PC-3 (cell line): ENCODE data around the gene NEURL1B. TPM values are rescaled to one million over a fixed set of nuclear protein-coding genes. Genes with fewer than 3 reads are reported as not detected.

Experiments
- ATAC-seq: fragments of 200-7000 bp; cut with Tn5 transposase; 2 replicates; pipeline ENCODE4 v1.9.1; 2020; ENCODE audit warnings: mild to moderate bottlenecking, moderate library complexity
- BruUV-seq: library from RNA; stranded (reverse); fragments of 400-500 nt; replicated peaks from 2 replicates; lab custom pipeline; 2021; lab: Mats Ljungman, UMichigan
- CTCF ChIA-PET: fragments of 300-600 bp; sonication (Branson Sonifier 250); formaldehyde crosslinking; loops from one replicate; lab custom pipeline; 2022; ENCODE audit warnings: antibody characterized with exemption; lab: Charles Lee
- POLR2A ChIA-PET: fragments of 300-600 bp; sonication (Branson Sonifier 250); formaldehyde crosslinking; loops from one replicate; lab custom pipeline; 2022; ENCODE audit warnings: antibody characterized with exemption; ENCODE audit not compliant: unreplicated experiment; lab: Charles Lee
- DNase-seq: peaks from one replicate; pipeline ENCODE4 v3.0.0-alpha.2; 2015
- H2AFZ ChIP-seq: fragments of 300-600 bp; sonication (generic); 2 replicates; pipeline ENCODE4 v1.6.0; 2016; ENCODE audit warnings: antibody characterized with exemption, low read length
- H3F3A ChIP-seq: fragments of 300-600 bp; sonication (generic); one replicate; pipeline ENCODE4 v1.6.0; 2017; ENCODE audit warnings: antibody characterized with exemption, low read length, control low read depth, mild to moderate bottlenecking; ENCODE audit not compliant: unreplicated experiment
- H3K27ac ChIP-seq: fragments of 300-600 bp; sonication (generic); 2 replicates; pipeline ENCODE4 v1.5.1; 2016; ENCODE audit warnings: mild to moderate bottlenecking, low read length
- H3K27me3 ChIP-seq: fragments of 300-600 bp; sonication (generic); 2 replicates; pipeline ENCODE4 v1.6.1; 2016; ENCODE audit warnings: low read length, mixed read lengths
- H3K36me3 ChIP-seq: fragments of 300-600 bp; sonication (generic); 2 replicates; pipeline ENCODE4 v1.6.1; 2016; ENCODE audit warnings: low read depth, mixed run types, low read length, mixed read lengths
- H3K4me1 ChIP-seq: fragments of 300-600 bp; sonication (generic); 2 replicates; pipeline ENCODE4 v1.5.1; 2016; ENCODE audit warnings: low read length; ENCODE audit not compliant: insufficient read depth
- H3K4me2 ChIP-seq: fragments of 300-600 bp; sonication (generic); 2 replicates; pipeline ENCODE4 v1.6.0; 2016; ENCODE audit warnings: low read length
- H3K4me3 ChIP-seq: fragments of 300-600 bp; sonication (generic); 2 replicates; pipeline ENCODE4 v1.5.1; 2016; ENCODE audit warnings: mild to moderate bottlenecking, low read length, mixed read lengths
- H3K79me2 ChIP-seq: fragments of 300-600 bp; sonication (generic); 2 replicates; pipeline ENCODE4 v1.6.1; 2017; ENCODE audit warnings: low read length, mixed read lengths
- H3K9ac ChIP-seq: fragments of 300-600 bp; sonication (generic); 2 replicates; pipeline ENCODE4 v1.6.0; 2016; ENCODE audit warnings: mild to moderate bottlenecking, low read length
- H3K9me2 ChIP-seq: fragments of 300-600 bp; sonication (generic); replicated peaks from 2 replicates; pipeline ENCODE4 v1.6.1; 2016; ENCODE audit warnings: mixed run types, low read length, mixed read lengths
- H3K9me3 ChIP-seq: fragments of 300-600 bp; sonication (generic); 2 replicates; pipeline ENCODE4 v1.6.1; 2016; ENCODE audit warnings: low read length, mixed read lengths
- H4K20me1 ChIP-seq: fragments of 300-600 bp; sonication (generic); 2 replicates; pipeline ENCODE4 v1.6.1; 2016; ENCODE audit warnings: low read length, mixed read lengths
- EZH2 ChIP-seq: fragments of 300-600 bp; sonication (generic); IDR thresholded peaks from one replicate; pipeline ENCODE4 v1.6.1; 2017; ENCODE audit warnings: antibody characterized with exemption, mild to moderate bottlenecking, low read length; ENCODE audit not compliant: unreplicated experiment
- EZH2phosphoT487 ChIP-seq: fragments of 300-600 bp; sonication (generic); IDR thresholded peaks from 2 replicates; pipeline ENCODE4 v1.6.1; 2018; ENCODE audit warnings: mild to moderate bottlenecking, antibody characterized with exemption, low read length, borderline replicate concordance
- intact Hi-C: fragments of 100-400 bp; cut with micrococcal nuclease; formaldehyde crosslinking; loops from 2 replicates; pipeline ENCODE4 v1.9.0; 2023
- total RNA-seq: library from RNA; depleted of rRNA; stranded (reverse); fragments of >200 nt; gene quantifications from 2 replicates; pipeline ENCODE4 v1.2.3, GENCODE V29; 2014
- TF ChIP-seq, protein P1 (sequence below): fragments of 300-600 bp; sonication (generic); conservative IDR thresholded peaks from 2 replicates; pipeline ENCODE4 v1.5.1; 2017; ENCODE audit warnings: antibody characterized with exemption, low read depth, mild to moderate bottlenecking, low read length

NEURL1B gene
- total RNA-seq, 1 experiment from 2014 or later: 0.95 TPM

DNA sequence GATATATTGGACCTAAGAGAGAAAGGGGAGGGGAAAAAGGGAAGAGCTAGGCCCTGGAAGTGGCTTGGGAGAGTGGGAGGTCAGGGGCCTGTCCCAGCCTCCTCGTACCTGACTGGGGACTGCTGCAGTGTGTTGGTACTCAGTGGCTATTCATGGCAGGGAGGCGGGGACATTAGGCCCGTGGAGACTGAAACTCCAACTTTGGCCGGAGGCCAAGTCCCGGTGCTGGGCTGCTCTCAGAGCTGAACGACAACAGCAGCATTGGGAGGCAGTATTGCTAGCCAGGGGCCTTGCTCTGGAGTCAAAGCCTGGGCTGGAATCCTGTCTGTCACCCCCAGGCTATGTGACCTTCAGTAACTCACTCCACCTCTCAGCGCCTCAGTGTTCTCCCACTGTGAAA is 37.8 kb downstream of the NEURL1B start:
- CTCF ChIA-PET: no interaction called here
- BruUV-seq: no TSS peak
- no peaks in the 10 kb centered on the region for H3K4me1 ChIP-seq

GRCh38 chr5:172679628-172680212 is 38.7 kb downstream of the NEURL1B start:
- Histone ChIP-seq H3K4me2 (no peak overlapping the region), H2AFZ (no peak overlapping the region), H3K9ac (no peak overlapping the region), H3K27me3 (no peaks in the 10 kb centered on the region), H3K9me2 (no peaks in the 10 kb centered on the region), H3K27ac (no peak overlapping the region), H4K20me1 (no peaks in the 10 kb centered on the region), H3K4me3 (no peak overlapping the region), H3K9me3 (no peaks in the 10 kb centered on the region), H3K4me1 (no peaks in the 10 kb centered on the region), H3K79me2 (no peaks in the 10 kb centered on the region), H3F3A (no peaks in the 10 kb centered on the region), H3K36me3 (no peaks in the 10 kb centered on the region)
- no peak for DNase-seq
- no peak for ATAC-seq
- ChIA-PET CTCF (no interaction called here), POLR2A (no interaction called here)
- BruUV-seq: no TSS peak
- TF ChIP-seq EZH2 (no peak), EZH2phosphoT487 (no peak)
- TF ChIP-seq, protein P1, sequence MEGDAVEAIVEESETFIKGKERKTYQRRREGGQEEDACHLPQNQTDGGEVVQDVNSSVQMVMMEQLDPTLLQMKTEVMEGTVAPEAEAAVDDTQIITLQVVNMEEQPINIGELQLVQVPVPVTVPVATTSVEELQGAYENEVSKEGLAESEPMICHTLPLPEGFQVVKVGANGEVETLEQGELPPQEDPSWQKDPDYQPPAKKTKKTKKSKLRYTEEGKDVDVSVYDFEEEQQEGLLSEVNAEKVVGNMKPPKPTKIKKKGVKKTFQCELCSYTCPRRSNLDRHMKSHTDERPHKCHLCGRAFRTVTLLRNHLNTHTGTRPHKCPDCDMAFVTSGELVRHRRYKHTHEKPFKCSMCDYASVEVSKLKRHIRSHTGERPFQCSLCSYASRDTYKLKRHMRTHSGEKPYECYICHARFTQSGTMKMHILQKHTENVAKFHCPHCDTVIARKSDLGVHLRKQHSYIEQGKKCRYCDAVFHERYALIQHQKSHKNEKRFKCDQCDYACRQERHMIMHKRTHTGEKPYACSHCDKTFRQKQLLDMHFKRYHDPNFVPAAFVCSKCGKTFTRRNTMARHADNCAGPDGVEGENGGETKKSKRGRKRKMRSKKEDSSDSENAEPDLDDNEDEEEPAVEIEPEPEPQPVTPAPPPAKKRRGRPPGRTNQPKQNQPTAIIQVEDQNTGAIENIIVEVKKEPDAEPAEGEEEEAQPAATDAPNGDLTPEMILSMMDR: no peak
- intact Hi-C loops: no loop called here

More for the DNA sequence above, 37.8 kb downstream of the NEURL1B start:
- intact Hi-C loops: no loop called here
- Histone ChIP-seq H3K36me3 (no peaks in the 10 kb centered on the region), H3F3A (no peaks in the 10 kb centered on the region), H3K4me3 (no peak overlapping the region), H3K9me3 (no peaks in the 10 kb centered on the region), H2AFZ (no peak overlapping the region), H3K27ac (no peak overlapping the region), H3K9me2 (no peaks in the 10 kb centered on the region), H3K79me2 (no peaks in the 10 kb centered on the region), H3K27me3 (no peaks in the 10 kb centered on the region), H3K4me2 (no peak overlapping the region), H3K9ac (no peak overlapping the region), H4K20me1 (no peaks in the 10 kb centered on the region)
- no peak for ATAC-seq
- POLR2A ChIA-PET: no interaction called here
- no peak for DNase-seq
- TF ChIP-seq, protein P1: no peak
- no peak for TF ChIP-seq EZH2phosphoT487
- TF ChIP-seq EZH2: no peak

- no peak for ATAC-seq
- Histone ChIP-seq H3K9ac (no peak overlapping the region), H3F3A (no peaks in the 10 kb centered on the region), H3K9me2 (no peaks in the 10 kb centered on the region), H3K27me3 (no peaks in the 10 kb centered on the region), H3K9me3 (no peaks in the 10 kb centered on the region), H3K4me1 (no peaks in the 10 kb centered on the region), H3K4me3 (no peak overlapping the region), H3K27ac (no peak overlapping the region), H3K36me3 (no peaks in the 10 kb centered on the region), H4K20me1 (no peaks in the 10 kb centered on the region), H3K4me2 (no peak overlapping the region), H2AFZ (no peak overlapping the region), H3K79me2 (no peaks in the 10 kb centered on the region)
- TF ChIP-seq, protein P1: no peak
- TF ChIP-seq EZH2 (no peak), EZH2phosphoT487 (no peak)
- DNase-seq: no peak
- POLR2A ChIA-PET: no interaction called here
- intact Hi-C loops: no loop called here
- BruUV-seq: no TSS peak
- CTCF ChIA-PET: no interaction called here
Measured at GRCh38 chr5:172680921-172681320, 39.9 kb downstream of the NEURL1B start.
